Panc1 (cell line): ENCODE measurements around the gene NOXA1. TPM values are rescaled to one million over a fixed set of nuclear protein-coding genes. Genes with fewer than 3 reads are reported as not detected.

Source experiments
- ATAC-seq: fragments of 200-7000 bp; cut with Tn5 transposase; 2 replicates; pipeline ENCODE4 v1.9.1; 2020; ENCODE audit warnings: mild to moderate bottlenecking, moderate library complexity
- BruUV-seq: library from RNA; stranded (reverse); fragments of 400-500 nt; replicated peaks from 2 replicates; lab custom pipeline; 2021; lab: Mats Ljungman, UMichigan
- CTCF ChIA-PET: fragments of 300-600 bp; sonication (Branson Sonifier 250); formaldehyde crosslinking; loops from one replicate; lab custom pipeline; 2022; ENCODE audit warnings: antibody characterized with exemption; lab: Charles Lee
- POLR2A ChIA-PET: fragments of 300-600 bp; sonication (Branson Sonifier 250); formaldehyde crosslinking; loops from one replicate; lab custom pipeline; 2022; ENCODE audit warnings: antibody characterized with exemption; lab: Charles Lee
- DNase-seq: peaks from one replicate; pipeline ENCODE4 v3.0.0-alpha.2; 2010; ENCODE audit warnings: low read depth, low spot score
- H3K27ac ChIP-seq: 2 replicates; pipeline ENCODE4 v1.5.1; 2011; ENCODE audit warnings: mild to moderate bottlenecking, low read length, inconsistent platforms
- H3K27me3 ChIP-seq: fragments of 200-500 bp; sonication (Bioruptor generic); 2 replicates; pipeline ENCODE4 v1.6.0; 2014; ENCODE audit warnings: low read length, inconsistent platforms; ENCODE audit not compliant: control insufficient read depth, insufficient read depth
- H3K36me3 ChIP-seq: fragments of 200-500 bp; sonication (Bioruptor generic); 2 replicates; pipeline ENCODE4 v1.5.1; 2014; ENCODE audit warnings: inconsistent platforms, mild to moderate bottlenecking, low read length, moderate library complexity; ENCODE audit not compliant: control insufficient read depth, insufficient read depth
- H3K4me1 ChIP-seq: 2 replicates; pipeline ENCODE4 v1.5.1; 2011; ENCODE audit warnings: inconsistent platforms, mild to moderate bottlenecking, low read length, moderate library complexity; ENCODE audit not compliant: control insufficient read depth, insufficient read depth
- H3K4me3 ChIP-seq, 2 experiments: 2 replicates each; pipeline ENCODE4 v1.5.1; 2011 to 2012; ENCODE audit warnings: low read depth in 2 of 2, low read length in 2 of 2, mild to moderate bottlenecking in 2 of 2, inconsistent platforms in 1 of 2, moderate library complexity in 1 of 2
- H3K9me3 ChIP-seq: fragments of 200-500 bp; sonication (Bioruptor generic); 2 replicates; pipeline ENCODE4 v1.5.1; 2014; ENCODE audit warnings: low read depth, mild to moderate bottlenecking, inconsistent platforms, low read length, moderate library complexity; ENCODE audit not compliant: control insufficient read depth, insufficient read depth
- CTCF ChIP-seq: fragments of 450-650 bp; IDR thresholded peaks from 2 replicates; pipeline ENCODE4 v1.5.1; 2017; ENCODE audit warnings: mild to moderate bottlenecking
- POLR2AphosphoS5 ChIP-seq: IDR thresholded peaks from 2 replicates; pipeline ENCODE4 v1.6.1; 2012; ENCODE audit warnings: mild to moderate bottlenecking, low read depth, low read length, moderate library complexity
- REST ChIP-seq, 2 experiments: IDR thresholded peaks; 2 replicates each; pipeline ENCODE4 v1.6.1; 2011 to 2012; ENCODE audit warnings: low read depth in 2 of 2, control low read depth in 1 of 2, low read length in 1 of 2, mild to moderate bottlenecking in 1 of 2, moderate library complexity in 1 of 2; ENCODE audit not compliant: insufficient read depth in 1 of 2
- SIN3A ChIP-seq: IDR thresholded peaks from 2 replicates; pipeline ENCODE4 v1.6.1; 2012; ENCODE audit warnings: low read depth, mild to moderate bottlenecking, low read length, moderate library complexity, borderline replicate concordance; ENCODE audit not compliant: insufficient read depth
- TCF7L2 ChIP-seq: IDR thresholded peaks from 2 replicates; pipeline ENCODE4 v1.6.1; 2011; ENCODE audit warnings: mild to moderate bottlenecking, low read depth, low read length, inconsistent platforms
- in situ Hi-C: cut with HindIII; loops from 2 replicates; pipeline ENCODE4 v1.10.0; 2016; ENCODE audit warnings: low sequenced_read_pairs, low pct_unique_long_range_greater_than_20kb
- intact Hi-C: fragments of 100-400 bp; cut with micrococcal nuclease; formaldehyde crosslinking; loops from one replicate; pipeline ENCODE4 v1.10.0; 2022; ENCODE audit not compliant: unreplicated experiment
- total RNA-seq: library from RNA; stranded (reverse); gene quantifications from one replicate; pipeline ENCODE4 v1.2.1, GENCODE V29; 2021; ENCODE audit not compliant: unreplicated experiment

The NOXA1 gene
- total RNA-seq, 1 experiment from 2014 or later = 3.7 TPM

GRCh38 chr9:137441289-137441934, 18.2 kb downstream of the NOXA1 start, which contains the start of gene ENTPD8:
TSS of gene ENTPD8 (minus strand) at chr9:137441357. CDS start at chr9:137438285, 3,072 bp downstream.
- ChIA-PET CTCF (interaction anchor here (0.7 kb wide), 2 partner anchors 14 to 95 kb away, joined by 6 read pairs; no protein-coding TSS in a partner anchor), POLR2A (interaction anchor here (0.6 to 0.7 kb wide), 2 partner anchors 149 to 370 kb away, joined by 3 to 7 read pairs; partner anchors contain the start of gene ZMYND19)
- Histone ChIP-seq H3K27ac (no peak within 1 kb of the TSS), H3K4me1 (peaks cover 9% of the 10 kb centered on the region), H3K27me3 (no peaks in the 10 kb centered on the region), H3K36me3 (no peaks in the 10 kb centered on the region), H3K4me3 (peak within 1 kb of the TSS; percentile 47), H3K9me3 (no peaks in the 10 kb centered on the region)
- no TSS peak for BruUV-seq
- intact Hi-C loops (no loop called here), in situ Hi-C loops (no loop called here)
- TF ChIP-seq POLR2AphosphoS5 (no peak), SIN3A (0 out of 2 replicates have a peak, but pooled peaks have one; percentile 64)
- peak; percentile 82 for ATAC-seq
- no peak for DNase-seq

GRCh38 chr9:137441935-137442321, 18.7 kb downstream of the NOXA1 start:
- Histone ChIP-seq H3K27ac (no peak overlapping the region), H3K4me1 (peaks cover 9% of the 10 kb centered on the region), H3K27me3 (no peaks in the 10 kb centered on the region), H3K9me3 (no peaks in the 10 kb centered on the region), H3K4me3 (peak overlapping the region; percentile 13 to 33; a peak in 3 of 4 replicates), H3K36me3 (no peaks in the 10 kb centered on the region)
- no TSS peak for BruUV-seq
- intact Hi-C loops (no loop called here), in situ Hi-C loops (no loop called here)
- no peak for DNase-seq
- CTCF ChIA-PET = interaction anchor here (0.7 kb wide), 2 partner anchors 15 to 94 kb away, joined by 6 read pairs; no protein-coding TSS in a partner anchor
- POLR2A ChIA-PET = interaction anchor here (0.7 kb wide), 2 partner anchors 33 to 370 kb away, joined by 3 to 7 read pairs; no protein-coding TSS in a partner anchor
- TF ChIP-seq SIN3A (no peak), POLR2AphosphoS5 (no peak), REST (IDR thresholded peaks at IDR 0.05; ENCODE audit: insufficient read depth in 1 of 2, low read depth in 2 of 2, low read length in 1 of 2) (no peak), CTCF (no peak), TCF7L2 (no peak)
- no peak for ATAC-seq
